Lower leg skin (tissue), 4 donors: Measurements from ENCODE around the gene ATRN. TPM values are rescaled to one million over a fixed set of nuclear protein-coding genes. Genes with fewer than 3 reads are reported as not detected.
"Not testable (repeated sequence)": the region's sequence is repeated elsewhere in the genome, so short reads cannot be mapped to it uniquely, and the experiment has no call there.

Experiments used
- DNase-seq, 2 donors: peaks; one replicate each; pipeline ENCODE4 v3.0.0-alpha.2; 2019; ENCODE audit warnings: low spot score in 2 of 2
- H3K4me3 ChIP-seq: fragments of 200-600 bp; sonication (generic); 2 replicates; pipeline ENCODE4 v1.5.1; 2017; ENCODE audit warnings: mild to moderate bottlenecking, low read depth; ENCODE audit not compliant: poor library complexity, severe bottlenecking
- POLR2A ChIP-seq, 2 donors: fragments of 450-650 bp; IDR thresholded peaks; one replicate each; pipeline ENCODE4 v1.6.1; 2016 to 2017; ENCODE audit warnings: antibody characterized with exemption in 2 of 2, mild to moderate bottlenecking in 1 of 2, moderate library complexity in 1 of 2
- WGBS, 2 donors: methylation state at CpG; one replicate each; pipeline ENCODE4 v1.1.5; 2018; 5-methylcytosine and 5-hydroxymethylcytosine counted together
- intact Hi-C: fragments of 100-400 bp; cut with DNase I; formaldehyde crosslinking; loops from one replicate; pipeline ENCODE4 v1.15.0; 2023; ENCODE audit warnings: low total_unique reads
- total RNA-seq, 4 donors: library from RNA; depleted of rRNA; stranded (reverse); fragments of >200 nt; gene quantifications; one replicate each; pipeline ENCODE4 v1.1.0, GENCODE V29; 2016
- TF ChIP-seq, protein P1 (sequence below), 3 donors: fragments of 450-650 bp; IDR thresholded peaks; one replicate each; pipeline ENCODE4 v1.5.1; 2016; ENCODE audit warnings: antibody characterized with exemption in 3 of 3, mild to moderate bottlenecking in 3 of 3, moderate library complexity in 2 of 3

The ATRN gene
- 10 to 100 TPM; 18.2 to 34.6 (median 28.4) TPM for total RNA-seq

DNA sequence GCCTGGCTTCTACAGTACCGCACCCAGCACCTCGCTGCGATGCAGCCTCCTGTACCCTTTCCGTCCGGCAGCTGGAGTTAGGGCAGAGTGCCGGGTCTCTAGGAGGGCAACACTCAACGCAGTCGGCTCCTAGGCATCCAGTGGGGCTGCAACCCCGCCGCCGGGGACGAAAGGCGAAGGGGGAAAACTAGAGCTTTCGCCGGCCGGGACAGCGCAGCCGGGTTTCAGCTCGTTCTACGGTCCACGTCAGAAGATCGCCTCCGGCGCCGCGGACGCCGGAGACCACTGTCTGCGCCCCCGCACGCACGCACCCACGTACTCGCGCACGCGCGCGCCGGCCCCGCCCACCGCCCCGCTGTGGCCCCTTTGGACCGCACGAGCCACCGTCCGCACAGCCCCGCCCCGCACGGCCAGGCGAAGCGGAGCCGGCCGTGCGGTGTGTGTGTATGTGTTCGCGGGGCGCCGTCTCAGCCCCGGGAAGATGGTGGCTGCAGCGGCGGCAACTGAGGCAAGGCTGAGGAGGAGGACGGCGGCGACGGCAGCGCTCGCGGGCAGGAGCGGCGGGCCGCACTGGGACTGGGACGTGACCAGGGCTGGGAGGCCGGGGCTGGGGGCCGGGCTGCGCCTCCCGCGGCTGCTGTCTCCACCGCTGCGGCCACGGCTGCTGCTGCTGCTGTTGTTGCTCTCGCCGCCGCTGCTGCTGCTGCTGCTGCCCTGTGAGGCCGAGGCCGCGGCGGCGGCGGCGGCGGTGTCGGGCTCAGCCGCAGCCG is at the start of gene ATRN:
Gene ATRN, plus strand, starts transcription at position 392 of the 770 bp plus-strand sequence. Its CDS starts 90 bp downstream, at position 482.
- 0 to 1% methylated on average over 1 to 42 of the region's 95 CpGs for WGBS, 2 donors
- peak within 1 kb of the TSS; percentile 94 for H3K4me3 ChIP-seq
- DNase-seq, result peak; percentile 79 to 97
- intact Hi-C loops, result no loop called here
- TF ChIP-seq, protein P1, sequence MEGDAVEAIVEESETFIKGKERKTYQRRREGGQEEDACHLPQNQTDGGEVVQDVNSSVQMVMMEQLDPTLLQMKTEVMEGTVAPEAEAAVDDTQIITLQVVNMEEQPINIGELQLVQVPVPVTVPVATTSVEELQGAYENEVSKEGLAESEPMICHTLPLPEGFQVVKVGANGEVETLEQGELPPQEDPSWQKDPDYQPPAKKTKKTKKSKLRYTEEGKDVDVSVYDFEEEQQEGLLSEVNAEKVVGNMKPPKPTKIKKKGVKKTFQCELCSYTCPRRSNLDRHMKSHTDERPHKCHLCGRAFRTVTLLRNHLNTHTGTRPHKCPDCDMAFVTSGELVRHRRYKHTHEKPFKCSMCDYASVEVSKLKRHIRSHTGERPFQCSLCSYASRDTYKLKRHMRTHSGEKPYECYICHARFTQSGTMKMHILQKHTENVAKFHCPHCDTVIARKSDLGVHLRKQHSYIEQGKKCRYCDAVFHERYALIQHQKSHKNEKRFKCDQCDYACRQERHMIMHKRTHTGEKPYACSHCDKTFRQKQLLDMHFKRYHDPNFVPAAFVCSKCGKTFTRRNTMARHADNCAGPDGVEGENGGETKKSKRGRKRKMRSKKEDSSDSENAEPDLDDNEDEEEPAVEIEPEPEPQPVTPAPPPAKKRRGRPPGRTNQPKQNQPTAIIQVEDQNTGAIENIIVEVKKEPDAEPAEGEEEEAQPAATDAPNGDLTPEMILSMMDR (IDR thresholded peaks at IDR 0.05), result no peak
- no peak for TF ChIP-seq POLR2A (IDR thresholded peaks at IDR 0.05)

DNA sequence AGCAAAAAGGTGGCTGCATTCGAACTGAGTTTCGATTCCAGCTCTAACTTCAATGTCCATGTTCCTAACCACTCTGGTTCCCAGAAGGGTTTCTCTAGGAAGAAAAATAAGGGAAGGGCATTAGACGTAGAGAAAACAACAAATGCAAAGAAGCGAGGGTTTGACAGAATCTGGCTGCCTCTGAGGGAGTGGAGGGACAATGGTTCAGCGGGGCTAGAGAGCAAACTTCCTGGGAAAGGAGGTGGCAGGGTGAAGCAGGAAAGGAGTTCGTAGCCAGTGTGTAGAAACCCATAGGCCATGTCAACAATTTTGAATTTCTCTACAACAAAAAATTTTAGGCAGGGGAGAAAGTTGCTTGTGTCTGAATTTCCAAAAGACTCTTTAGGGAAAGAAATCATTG is 48.8 kb upstream of the ATRN start:
- intact Hi-C loops, result no loop called here
- 86 to 88% methylated on average over 6 of the region's 6 CpGs for WGBS, 2 donors
- TF ChIP-seq POLR2A (IDR thresholded peaks at IDR 0.05), result no peak
- TF ChIP-seq, protein P1 (IDR thresholded peaks at IDR 0.05), result no peak
- H3K4me3 ChIP-seq, result no peak overlapping the region
- peak in 1 of 2 donors; percentile 15 for DNase-seq

DNA sequence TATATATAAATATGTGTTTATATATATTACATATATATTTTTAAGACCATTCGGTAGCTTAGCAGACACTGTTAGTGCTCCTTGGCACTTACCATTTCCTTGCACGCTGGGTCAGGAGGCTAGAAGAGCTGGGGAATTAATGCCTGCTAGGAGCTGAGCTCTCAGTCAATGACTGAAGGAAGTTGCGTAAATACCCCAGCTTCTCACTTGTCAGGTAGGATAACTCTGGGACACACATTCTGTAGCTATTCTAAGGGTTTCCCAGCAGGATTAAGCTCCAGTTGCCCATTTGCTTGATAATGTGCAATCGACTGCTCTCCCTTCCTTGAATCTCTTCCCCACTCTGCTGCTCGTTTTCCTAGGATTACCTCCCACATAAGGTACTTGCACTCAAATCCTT is 47.7 kb upstream of the ATRN start:
- TF ChIP-seq, protein P1 (IDR thresholded peaks at IDR 0.05), result no peak
- no peak for TF ChIP-seq POLR2A (IDR thresholded peaks at IDR 0.05)
- DNase-seq, result no peak
- intact Hi-C loops, result no loop called here
- 74 to 77% methylated on average over 5 of the region's 5 CpGs for WGBS, 2 donors
- no peak overlapping the region for H3K4me3 ChIP-seq

DNA sequence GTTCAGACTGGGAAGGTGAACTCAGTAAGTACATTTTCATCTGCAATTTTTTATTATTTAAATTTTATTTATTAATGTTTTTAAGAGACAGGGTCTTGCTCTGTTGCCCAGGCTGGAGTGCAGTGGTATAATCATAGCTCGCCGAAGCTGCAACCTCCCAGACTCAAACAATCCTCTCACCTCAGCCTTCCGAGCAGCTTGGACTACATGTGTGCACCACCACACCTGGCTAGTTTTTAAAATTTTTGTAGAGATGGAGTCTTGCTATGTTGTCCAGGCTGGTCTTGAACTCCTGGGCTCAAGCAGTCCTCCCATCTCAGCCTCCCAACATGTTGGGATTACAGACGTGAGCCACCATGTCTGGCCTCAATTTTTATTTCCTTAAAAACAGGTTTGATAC is 44.1 kb upstream of the ATRN start:
- intact Hi-C loops, H3K4me3 ChIP-seq: not testable (repeated sequence)
- 61 to 88% methylated on average over 4 of the region's 4 CpGs for WGBS, 2 donors
- peak in 1 of 2 donors; percentile 17 for DNase-seq

DNA sequence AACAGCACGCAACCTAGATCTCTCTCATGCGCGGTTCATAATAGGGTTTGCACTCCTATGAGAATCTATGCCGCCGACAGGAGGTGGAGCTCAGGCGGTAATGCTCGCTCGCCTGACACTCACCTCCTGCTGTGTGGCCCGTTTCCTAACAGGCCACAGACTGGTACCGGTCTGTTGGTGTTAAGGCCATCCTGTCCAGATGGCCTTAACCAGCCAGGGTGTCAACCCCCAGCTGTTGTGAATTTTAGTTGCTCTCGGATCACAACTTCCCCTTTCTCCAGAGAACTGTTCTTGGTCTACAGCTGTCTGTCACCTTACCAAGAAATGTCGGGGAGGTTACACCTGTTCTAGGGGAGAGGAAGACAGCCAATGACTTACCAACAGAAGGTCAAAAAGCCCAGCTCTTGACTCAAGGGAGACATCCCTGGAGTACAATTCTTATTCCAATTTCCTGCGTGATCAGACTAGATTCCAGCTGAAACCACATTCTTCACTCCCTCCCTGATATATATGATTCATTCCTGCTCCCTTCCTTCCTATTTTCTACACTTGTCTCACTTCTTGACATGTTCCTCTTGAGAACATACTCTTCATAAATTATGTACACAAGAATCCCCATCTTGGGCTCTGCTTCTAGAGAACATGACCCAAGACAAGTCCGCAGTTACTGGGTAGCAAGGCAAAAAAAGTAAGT is 40.3 kb upstream of the ATRN start:
- intact Hi-C loops, result no loop called here
- WGBS, 2 donors, result 77 to 78% methylated on average over 14 of the region's 14 CpGs
- TF ChIP-seq, protein P1 (IDR thresholded peaks at IDR 0.05), result no peak
- TF ChIP-seq POLR2A (IDR thresholded peaks at IDR 0.05), result no peak
- H3K4me3 ChIP-seq, result no peak overlapping the region
- no peak for DNase-seq

DNA sequence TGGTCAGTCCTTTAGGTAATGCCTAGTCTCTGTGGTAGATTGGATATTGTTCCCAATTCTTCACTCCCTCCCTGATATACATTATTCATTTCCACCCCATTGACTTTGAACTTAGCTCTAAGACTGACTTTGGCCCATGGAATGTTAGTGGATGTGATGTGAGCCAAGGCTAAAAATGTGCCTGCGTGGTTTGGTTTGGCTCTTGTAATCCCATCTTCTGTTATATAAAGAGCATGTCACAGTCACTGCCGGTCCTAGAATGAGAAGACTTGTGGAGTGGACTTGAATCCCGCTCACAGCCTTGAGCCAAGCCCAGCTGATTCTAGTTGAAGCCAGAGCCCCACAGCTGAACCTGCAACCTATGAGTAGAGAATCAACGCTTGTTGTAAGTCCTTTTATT is 39.7 kb upstream of the ATRN start:
- WGBS, 2 donors, result 81 to 91% methylated on average over 4 of the region's 4 CpGs
- intact Hi-C loops, result no loop called here
- DNase-seq, result peak in 1 of 2 donors; percentile 25
- TF ChIP-seq POLR2A (IDR thresholded peaks at IDR 0.05), result no peak
- TF ChIP-seq, protein P1 (IDR thresholded peaks at IDR 0.05), result no peak
- no peak overlapping the region for H3K4me3 ChIP-seq
